HG03439 (cell line): ENCODE data around the gene CD247.

Experiments used
- ATAC-seq: cut with Tn5 transposase; IDR thresholded peaks from one replicate; pipeline ENCODE4 v1.9.1; 2021; ENCODE audit warnings: mild to moderate bottlenecking, moderate library complexity; ENCODE audit not compliant: unreplicated experiment

The CD247 gene

GRCh38 chr1:167440776-167441175 is 77.6 kb downstream of the CD247 start:
- no peak for ATAC-seq

- ATAC-seq: no peak
Observed at GRCh38 chr1:167440345-167440744, 78.0 kb downstream of the CD247 start.

- no peak for ATAC-seq
Observed at GRCh38 chr1:167439301-167439988, 78.9 kb downstream of the CD247 start.

- ATAC-seq: no peak
Observed at GRCh38 chr1:167438171-167439138, 79.9 kb downstream of the CD247 start.

GRCh38 chr1:167435484-167435883 is 82.8 kb downstream of the CD247 start:
- ATAC-seq: no peak

GRCh38 chr1:167434306-167434705 is 84.0 kb downstream of the CD247 start:
- ATAC-seq: no peak

GRCh38 chr1:167433884-167434283 is 84.4 kb downstream of the CD247 start:
- no peak for ATAC-seq

- ATAC-seq: no peak
Observed at GRCh38 chr1:167432780-167433179, 85.5 kb downstream of the CD247 start.

- ATAC-seq: no peak
Observed at GRCh38 chr1:167431909-167432650, 86.2 kb downstream of the CD247 start.

GRCh38 chr1:167431261-167431908 is 86.9 kb downstream of the CD247 start:
- no peak for ATAC-seq

GRCh38 chr1:167430849-167431242 is 87.5 kb downstream of the CD247 start:
- ATAC-seq: no peak

- ATAC-seq: peak; percentile 38
Observed at GRCh38 chr1:167430134-167430848, 88.0 kb downstream of the CD247 start.

GRCh38 chr1:167429612-167430011 is 88.7 kb downstream of the CD247 start:
- peak; percentile 45 for ATAC-seq

GRCh38 chr1:167428395-167428794 is 89.9 kb downstream of the CD247 start:
- ATAC-seq: no peak

- no peak for ATAC-seq
Observed at GRCh38 chr1:167427848-167428247, 90.5 kb downstream of the CD247 start.

- no peak for ATAC-seq
Observed at GRCh38 chr1:167426716-167427115, 91.6 kb downstream of the CD247 start.

GRCh38 chr1:167425482-167425881 is 92.8 kb downstream of the CD247 start:
- ATAC-seq: no peak

GRCh38 chr1:167423684-167424619 is 94.4 kb downstream of the CD247 start:
- ATAC-seq: no peak

- ATAC-seq: no peak
Observed at GRCh38 chr1:167420510-167420909, 97.8 kb downstream of the CD247 start.
